Measurements from ENCODE around the gene DNAH12.
"Not testable (repeated sequence)": the region's sequence is repeated elsewhere in the genome, so short reads cannot be mapped to it uniquely, and the experiment has no call there.

DNA sequence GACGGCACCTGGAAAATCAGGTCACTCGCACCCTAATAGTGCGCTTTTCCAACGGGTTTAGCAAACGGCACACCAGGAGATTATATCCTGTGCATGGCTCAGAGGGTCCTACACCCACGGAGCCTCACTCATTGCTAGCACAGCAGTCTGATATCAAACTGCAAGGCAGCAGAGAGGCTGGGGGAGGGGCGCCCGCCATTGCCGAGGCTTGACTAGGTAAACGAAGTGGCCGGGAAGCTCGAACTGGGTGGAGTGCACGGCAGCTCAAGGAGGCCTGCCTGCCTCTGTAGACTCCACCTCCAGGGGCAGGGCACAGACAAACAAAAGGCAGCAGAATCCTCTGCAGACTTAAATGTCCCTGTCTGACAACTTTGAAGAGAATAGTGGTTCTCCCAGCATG is 67.0 kb downstream of the DNAH12 start:
- TF ChIP-seq ZNF354B (CRISPR knock-in tag; IDR thresholded peaks at IDR 0.05); ESRRA (CRISPR knock-in tag; IDR thresholded peaks at IDR 0.05; ENCODE audit: low read depth): not testable (repeated sequence)
- TF ChIP-seq, protein P1, sequence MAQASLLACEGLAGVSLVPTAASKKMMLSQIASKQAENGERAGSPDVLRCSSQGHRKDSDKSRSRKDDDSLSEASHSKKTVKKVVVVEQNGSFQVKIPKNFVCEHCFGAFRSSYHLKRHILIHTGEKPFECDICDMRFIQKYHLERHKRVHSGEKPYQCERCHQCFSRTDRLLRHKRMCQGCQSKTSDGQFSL (CRISPR knock-in tag; IDR thresholded peaks at IDR 0.05): not testable (repeated sequence)
- TF ChIP-seq, protein P2, sequence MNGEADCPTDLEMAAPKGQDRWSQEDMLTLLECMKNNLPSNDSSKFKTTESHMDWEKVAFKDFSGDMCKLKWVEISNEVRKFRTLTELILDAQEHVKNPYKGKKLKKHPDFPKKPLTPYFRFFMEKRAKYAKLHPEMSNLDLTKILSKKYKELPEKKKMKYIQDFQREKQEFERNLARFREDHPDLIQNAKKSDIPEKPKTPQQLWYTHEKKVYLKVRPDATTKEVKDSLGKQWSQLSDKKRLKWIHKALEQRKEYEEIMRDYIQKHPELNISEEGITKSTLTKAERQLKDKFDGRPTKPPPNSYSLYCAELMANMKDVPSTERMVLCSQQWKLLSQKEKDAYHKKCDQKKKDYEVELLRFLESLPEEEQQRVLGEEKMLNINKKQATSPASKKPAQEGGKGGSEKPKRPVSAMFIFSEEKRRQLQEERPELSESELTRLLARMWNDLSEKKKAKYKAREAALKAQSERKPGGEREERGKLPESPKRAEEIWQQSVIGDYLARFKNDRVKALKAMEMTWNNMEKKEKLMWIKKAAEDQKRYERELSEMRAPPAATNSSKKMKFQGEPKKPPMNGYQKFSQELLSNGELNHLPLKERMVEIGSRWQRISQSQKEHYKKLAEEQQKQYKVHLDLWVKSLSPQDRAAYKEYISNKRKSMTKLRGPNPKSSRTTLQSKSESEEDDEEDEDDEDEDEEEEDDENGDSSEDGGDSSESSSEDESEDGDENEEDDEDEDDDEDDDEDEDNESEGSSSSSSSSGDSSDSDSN (CRISPR knock-in tag; IDR thresholded peaks at IDR 0.05): not testable (repeated sequence)

All from HepG2 (cell line).